HepG2 (cell line): ENCODE data around the gene PPM1H. TPM values are rescaled to one million over a fixed set of nuclear protein-coding genes. Genes with fewer than 3 reads are reported as not detected.
"Not testable (repeated sequence)": the region's sequence is repeated elsewhere in the genome, so short reads cannot be mapped to it uniquely, and the experiment has no call there.

Experiments used
- ATAC-seq: fragments of 200-7000 bp; cut with Tn5 transposase; 3 replicates; pipeline ENCODE4 v1.9.1; 2020; ENCODE audit warnings: mild to moderate bottlenecking, moderate library complexity
- BruUV-seq: library from RNA; stranded (reverse); fragments of 400-500 nt; replicated peaks from 2 replicates; lab custom pipeline; 2021; lab: Mats Ljungman, UMichigan
- CTCF ChIA-PET: fragments of 300-600 bp; formaldehyde crosslinking; extraction: SDS; loops from one replicate; lab custom pipeline; 2021; ENCODE audit warnings: low total read pairs, inconsistent platforms, low intra/inter-chr PET ratio; lab: Yijun Ruan, JAX
- POLR2A ChIA-PET: fragments of 350-600 bp; sonication (Branson Sonifier 250); formaldehyde crosslinking; loops from one replicate; lab custom pipeline; 2020; ENCODE audit warnings: antibody characterized with exemption, inconsistent platforms; lab: Yijun Ruan, JAX
- DNase-seq: peaks from one replicate; pipeline ENCODE4 v3.0.0-alpha.2; 2015; ENCODE audit warnings: low spot score
- FAIRE-seq: peaks from 3 replicates; lab custom pipeline; 2011; peaks lifted over from hg19 to GRCh38; lab: Jason Lieb, UNC
- H2AFZ ChIP-seq: one replicate; pipeline ENCODE4 v1.6.1; 2011; ENCODE audit warnings: low read length, inconsistent platforms
- H3K27ac ChIP-seq: fragments of 300-600 bp; 3 replicates; pipeline ENCODE4 v1.8.0; 2011; ENCODE audit warnings: mixed run types, mild to moderate bottlenecking, mixed read lengths, low read length, inconsistent platforms; ENCODE audit not compliant: insufficient read depth; ENCODE audit errors: extremely low read length
- H3K27me3 ChIP-seq, 2 experiments: fragments of 200-600 bp in 1 of 2; 2 replicates in 1 of 2; 3 replicates in 1 of 2; pipeline versions ENCODE4 v1.6.0 to v1.8.0; 2011; ENCODE audit warnings: low read length in 2 of 2, mild to moderate bottlenecking in 2 of 2, moderate library complexity in 2 of 2, inconsistent platforms in 1 of 2; ENCODE audit not compliant: insufficient read depth in 2 of 2, control insufficient read depth in 1 of 2
- H3K36me3 ChIP-seq, 2 experiments: fragments of 200-600 bp in 1 of 2; replicated peaks in 1 of 2; 2 replicates in 1 of 2; 3 replicates in 1 of 2; pipeline versions ENCODE4 v1.5.1 to v1.8.0; 2011; ENCODE audit warnings: low read length in 2 of 2, inconsistent platforms in 1 of 2; ENCODE audit not compliant: insufficient read depth in 2 of 2, control insufficient read depth in 1 of 2
- H3K4me1 ChIP-seq: 2 replicates; pipeline ENCODE4 v1.5.1; 2012; ENCODE audit warnings: low read length, inconsistent platforms; ENCODE audit not compliant: insufficient read depth
- H3K4me2 ChIP-seq: 2 replicates; pipeline ENCODE4 v1.6.0; 2011; ENCODE audit warnings: low read depth, low read length, inconsistent platforms
- H3K4me3 ChIP-seq, 3 experiments: fragments of 200-600 bp in 1 of 3; sonication (generic), shearing (Covaris generic) in 1 of 3; replicated peaks in 1 of 3; 2 replicates each; pipeline ENCODE4 v1.5.1; 2011 to 2016; ENCODE audit warnings: low read length in 3 of 3, inconsistent platforms in 2 of 3, low read depth in 2 of 3, mild to moderate bottlenecking in 2 of 3, control low read depth in 1 of 3, mixed read lengths in 1 of 3; ENCODE audit not compliant: insufficient read depth in 1 of 3
- H3K79me2 ChIP-seq: one replicate; pipeline ENCODE4 v1.6.1; 2011; ENCODE audit warnings: low read length, inconsistent platforms; ENCODE audit not compliant: insufficient read depth
- H3K9ac ChIP-seq: 2 replicates; pipeline ENCODE4 v1.6.0; 2011; ENCODE audit warnings: mild to moderate bottlenecking, low read depth, low read length, inconsistent platforms; ENCODE audit not compliant: insufficient read depth
- H3K9me3 ChIP-seq: 2 replicates; pipeline ENCODE4 v1.5.1; 2012; ENCODE audit warnings: mild to moderate bottlenecking, low read length
- H4K20me1 ChIP-seq: 2 replicates; pipeline ENCODE4 v1.6.0; 2011; ENCODE audit warnings: inconsistent platforms, mild to moderate bottlenecking, low read length, moderate library complexity; ENCODE audit not compliant: insufficient read depth
- ATF1 ChIP-seq: IDR thresholded peaks from 2 replicates; pipeline ENCODE4 v1.6.1; 2016; ENCODE audit warnings: mild to moderate bottlenecking, control low read depth
- CREB1 ChIP-seq, 2 experiments: fragments of 450-650 bp in 1 of 2; IDR thresholded peaks; 2 replicates each; pipeline ENCODE4 v1.6.1; 2016 to 2017; ENCODE audit warnings: control low read depth in 1 of 2, mild to moderate bottlenecking in 1 of 2, missing compliant biosample characterization in 1 of 2, missing genetic modification characterization in 1 of 2
- GMEB1 ChIP-seq: sonication (generic); formaldehyde crosslinking; IDR thresholded peaks from 2 replicates; pipeline ENCODE4 v1.5.1; 2020; ENCODE audit warnings: missing genetic modification reagents, mild to moderate bottlenecking, borderline replicate concordance
- HNRNPL ChIP-seq: fragments of 200-400 bp; formaldehyde crosslinking; IDR thresholded peaks from 2 replicates; pipeline ENCODE4 v1.6.1; 2017; ENCODE audit warnings: mild to moderate bottlenecking, low read depth, low read length
- HOMEZ ChIP-seq: IDR thresholded peaks from 2 replicates; pipeline ENCODE4 v1.6.1; 2016; ENCODE audit warnings: low read depth
- MEF2D ChIP-seq: sonication (generic); formaldehyde crosslinking; IDR thresholded peaks from 2 replicates; pipeline ENCODE4 v1.5.1; 2020; ENCODE audit warnings: mild to moderate bottlenecking, missing genetic modification reagents
- NFYB ChIP-seq: sonication (generic); formaldehyde crosslinking; IDR thresholded peaks from 2 replicates; pipeline ENCODE4 v1.4.0; 2020; ENCODE audit warnings: missing genetic modification reagents
- NFYC ChIP-seq: IDR thresholded peaks from 2 replicates; pipeline ENCODE4 v1.6.1; 2016; ENCODE audit warnings: missing genetic modification reagents, missing compliant biosample characterization
- ZMYM4 ChIP-seq: sonication (generic); formaldehyde crosslinking; IDR thresholded peaks from 2 replicates; pipeline ENCODE4 v1.8.1; 2023; ENCODE audit warnings: mild to moderate bottlenecking, missing genetic modification reagents
- WGBS: methylation state at CpG from one replicate; pipeline ENCODE4 v1.1.6; 2017; ENCODE audit warnings: low lambda C conversion rate; 5-methylcytosine and 5-hydroxymethylcytosine counted together
- in situ Hi-C: cut with HindIII; loops from 2 replicates; pipeline ENCODE4 v1.10.0; 2017; ENCODE audit warnings: low pct_unique_long_range_greater_than_20kb; ENCODE audit not compliant: extremely low pct_ligation_motif_present
- intact Hi-C: fragments of 100-400 bp; cut with micrococcal nuclease; formaldehyde crosslinking; loops from one replicate; pipeline ENCODE4 v1.10.0; 2022; ENCODE audit not compliant: unreplicated experiment
- polyA plus RNA-seq, 8 experiments: library from polyadenylated mRNA; depleted of rRNA in 3 of 8; stranded (reverse) in 7 of 8; unstranded in 1 of 8; fragments of >200 nt; fragmentation: Illumina TruSeq in 4 of 8; extraction: Trizol in 4 of 8; gene quantifications; 2 replicates each; pipeline versions ENCODE4 v1.2.1 to v1.2.3, GENCODE V29; 2011 to 2016; ENCODE audit warnings: low read depth in 4 of 8, missing spikeins in 1 of 8, mixed read lengths in 1 of 8; ENCODE audit not compliant: insufficient read depth in 1 of 8
- total RNA-seq, 5 experiments: library from RNA; depleted of rRNA; stranded (reverse); fragments of >200 nt; fragmentation: Illumina TruSeq; extraction: Trizol; gene quantifications; 2 replicates each; pipeline ENCODE4 v1.2.3, GENCODE V29; 2016; ENCODE audit warnings: low read depth in 1 of 5
- TF ChIP-seq, protein P1 (sequence below): sonication (generic); formaldehyde crosslinking; IDR thresholded peaks from 2 replicates; pipeline ENCODE4 v1.9.0; 2022; ENCODE audit warnings: low read depth, missing genetic modification reagents
- TF ChIP-seq, protein P2 (sequence below): sonication (generic); IDR thresholded peaks from 2 replicates; pipeline ENCODE4 v1.6.1; 2016; ENCODE audit warnings: low read depth, borderline replicate concordance

Gene PPM1H
- total and polyA plus RNA-seq, 2 of the 13 experiments (the other 11 are each of a cell fraction or from before 2014, with no cell fraction given), result 29.1 to 38.1 TPM

- H3K27me3 ChIP-seq; H3K79me2 ChIP-seq; H2AFZ ChIP-seq; BruUV-seq; H3K36me3 ChIP-seq; H4K20me1 ChIP-seq; in situ Hi-C loops; CTCF ChIA-PET; H3K9me3 ChIP-seq; TF ChIP-seq CREB1 (IDR thresholded peaks at IDR 0.05): not testable (repeated sequence)
- Histone ChIP-seq H3K4me3 (peak overlapping the region in 2 of 3 experiments; percentile 21 to 39; a peak in 4 of 6 replicates), H3K4me2 (peak overlapping the region; percentile 65), H3K27ac (peak overlapping the region; percentile 97), H3K9ac (peak overlapping the region; percentile 68), H3K4me1 (peaks cover 88% of the 10 kb centered on the region)
- DNase-seq (peak; percentile 78), FAIRE-seq (peak; percentile 44), ATAC-seq (peak; percentile 75)
- POLR2A ChIA-PET, result interaction anchor here (1.0 kb wide), 1 partner anchor 32 kb away, joined by 3 read pairs; the partner anchor contains the start of gene PPM1H
- whole genome bisulfite sequencing, result 5% methylated on average over 8 of the region's 8 CpGs
- intact Hi-C loops, result loop anchor here (2.0 kb wide), 2 partner anchors 32 to 74 kb away; partner anchors contain the start of gene PPM1H
- TF ChIP-seq GMEB1 (CRISPR knock-in tag) (peak; percentile 3; the same call in 1 of the 2 replicates), MEF2D (CRISPR knock-in tag) (0 out of 2 replicates have a peak, but pooled peaks have one; percentile 40), HOMEZ (peak; percentile 29; the same call in 1 of the 2 replicates), HNRNPL (0 out of 2 replicates have a peak, but pooled peaks have one; percentile 27), CREB1 (CRISPR knock-in tag; IDR thresholded peaks at IDR 0.05) (peak; percentile 69), ATF1 (CRISPR knock-in tag) (peak; percentile 67), NFYB (peak; percentile 74), NFYC (CRISPR knock-in tag) (peak; percentile 77), ZMYM4 (peak; percentile 68; the same call in 1 of the 2 replicates)
- TF ChIP-seq, protein P1, sequence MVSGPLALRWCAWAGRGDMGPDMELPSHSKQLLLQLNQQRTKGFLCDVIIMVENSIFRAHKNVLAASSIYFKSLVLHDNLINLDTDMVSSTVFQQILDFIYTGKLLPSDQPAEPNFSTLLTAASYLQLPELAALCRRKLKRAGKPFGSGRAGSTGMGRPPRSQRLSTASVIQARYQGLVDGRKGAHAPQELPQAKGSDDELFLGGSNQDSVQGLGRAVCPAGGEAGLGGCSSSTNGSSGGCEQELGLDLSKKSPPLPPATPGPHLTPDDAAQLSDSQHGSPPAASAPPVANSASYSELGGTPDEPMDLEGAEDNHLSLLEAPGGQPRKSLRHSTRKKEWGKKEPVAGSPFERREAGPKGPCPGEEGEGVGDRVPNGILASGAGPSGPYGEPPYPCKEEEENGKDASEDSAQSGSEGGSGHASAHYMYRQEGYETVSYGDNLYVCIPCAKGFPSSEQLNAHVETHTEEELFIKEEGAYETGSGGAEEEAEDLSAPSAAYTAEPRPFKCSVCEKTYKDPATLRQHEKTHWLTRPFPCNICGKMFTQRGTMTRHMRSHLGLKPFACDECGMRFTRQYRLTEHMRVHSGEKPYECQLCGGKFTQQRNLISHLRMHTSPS (CRISPR knock-in tag), result 0 out of 2 replicates have a peak, but pooled peaks have one; percentile 32
- TF ChIP-seq, protein P2, sequence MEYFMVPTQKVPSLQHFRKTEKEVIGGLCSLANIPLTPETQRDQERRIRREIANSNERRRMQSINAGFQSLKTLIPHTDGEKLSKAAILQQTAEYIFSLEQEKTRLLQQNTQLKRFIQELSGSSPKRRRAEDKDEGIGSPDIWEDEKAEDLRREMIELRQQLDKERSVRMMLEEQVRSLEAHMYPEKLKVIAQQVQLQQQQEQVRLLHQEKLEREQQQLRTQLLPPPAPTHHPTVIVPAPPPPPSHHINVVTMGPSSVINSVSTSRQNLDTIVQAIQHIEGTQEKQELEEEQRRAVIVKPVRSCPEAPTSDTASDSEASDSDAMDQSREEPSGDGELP, result peak; percentile 18; the same call in 1 of the 2 replicates
Observed at GRCh38 chr12:62966446-62966989, 31.6 kb upstream of the PPM1H start.
